Thoracic aorta (tissue), 2 donors: ENCODE measurements around the gene OR10D3. TPM values are rescaled to one million over a fixed set of nuclear protein-coding genes. Genes with fewer than 3 reads are reported as not detected.
"Not testable (repeated sequence)": the region's sequence is repeated elsewhere in the genome, so short reads cannot be mapped to it uniquely, and the experiment has no call there.

Experiments
- ATAC-seq: fragments of 150-250 bp; one replicate; pipeline ENCODE4 v1.8.0; 2017; ENCODE audit warnings: low read depth; ENCODE audit not compliant: insufficient number of reproducible peaks, low FRiP score
- DNase-seq: peaks from one replicate; pipeline ENCODE4 v3.0.0-alpha.2; 2020; ENCODE audit warnings: low spot score
- H3K27ac ChIP-seq, 2 donors: fragments of 200-600 bp; sonication (generic); 1 replicate in 1 of 2; 2 replicates in 1 of 2; pipeline ENCODE4 v1.5.1; 2016; ENCODE audit warnings: mild to moderate bottlenecking in 2 of 2, moderate library complexity in 2 of 2
- H3K27me3 ChIP-seq: fragments of 200-600 bp; sonication (generic); replicated peaks from 2 replicates; pipeline ENCODE4 v1.6.0; 2016; ENCODE audit warnings: mild to moderate bottlenecking; ENCODE audit not compliant: insufficient read depth
- H3K36me3 ChIP-seq: fragments of 200-600 bp; sonication (generic); one replicate; pipeline ENCODE4 v1.5.1; 2016
- H3K4me1 ChIP-seq, 2 donors: fragments of 200-600 bp; sonication (generic); 1 replicate in 1 of 2; 2 replicates in 1 of 2; pipeline versions ENCODE4 v1.5.1 to v1.6.0; 2016; ENCODE audit warnings: low read depth in 2 of 2, mild to moderate bottlenecking in 1 of 2; ENCODE audit not compliant: control insufficient read depth in 1 of 2
- H3K4me3 ChIP-seq: fragments of 200-600 bp; sonication (generic); 2 replicates; pipeline ENCODE4 v1.5.1; 2016; ENCODE audit warnings: mild to moderate bottlenecking
- H3K9me3 ChIP-seq: fragments of 200-600 bp; sonication (generic); 2 replicates; pipeline ENCODE4 v1.5.1; 2016
- CTCF ChIP-seq: fragments of 200-600 bp; sonication (generic); IDR thresholded peaks from one replicate; pipeline ENCODE4 v1.5.1; 2019; ENCODE audit warnings: antibody characterized with exemption
- total RNA-seq, 2 donors: library from RNA; depleted of rRNA; stranded (reverse); fragments of >200 nt; gene quantifications; one replicate each; pipeline versions ENCODE4 v1.1.0 to v1.2.3, GENCODE V29; 2016

Gene OR10D3
- total RNA-seq, 2 donors from 2014 or later = not detected

GRCh38 chr11:124153821-124154220 lies 29.3 kb upstream of the OR10D3 start:
- H3K27ac ChIP-seq = no peak overlapping the region
- TF ChIP-seq CTCF = no peak
- H3K4me1 ChIP-seq = no peaks in the 10 kb centered on the region
- ATAC-seq = no peak
- H3K27me3 ChIP-seq = no peaks in the 10 kb centered on the region
- H3K36me3 ChIP-seq = no peaks in the 10 kb centered on the region
- DNase-seq = no peak
- H3K4me3 ChIP-seq = no peak overlapping the region
- H3K9me3 ChIP-seq = no peaks in the 10 kb centered on the region

- ATAC-seq (no peak), DNase-seq (no peak)
- Histone ChIP-seq H3K9me3 (no peaks in the 10 kb centered on the region), H3K27me3 (no peaks in the 10 kb centered on the region), H3K27ac (no peak overlapping the region), H3K4me1 (no peaks in the 10 kb centered on the region), H3K4me3 (no peak overlapping the region), H3K36me3 (no peaks in the 10 kb centered on the region)
- no peak for TF ChIP-seq CTCF
Observed at GRCh38 chr11:124159481-124159880, 23.7 kb upstream of the OR10D3 start.

- TF ChIP-seq CTCF = no peak
- no peak for ATAC-seq
- H3K4me3 ChIP-seq = no peak overlapping the region
Observed at GRCh38 chr11:124160986-124161385, 22.2 kb upstream of the OR10D3 start.

GRCh38 chr11:124167826-124168231 lies 15.3 kb upstream of the OR10D3 start:
- no peaks in the 10 kb centered on the region for H3K36me3 ChIP-seq
- no peaks in the 10 kb centered on the region for H3K9me3 ChIP-seq
- H3K4me3 ChIP-seq = no peak overlapping the region
- no peak for ATAC-seq
- no peak for TF ChIP-seq CTCF
- no peak overlapping the region for H3K27ac ChIP-seq
- H3K27me3 ChIP-seq = no peaks in the 10 kb centered on the region
- no peaks in the 10 kb centered on the region for H3K4me1 ChIP-seq
- no peak for DNase-seq

More at GRCh38 chr11:124160986-124161385, 22.2 kb upstream of the OR10D3 start:
- H3K27me3 ChIP-seq = no peaks in the 10 kb centered on the region
- H3K4me1 ChIP-seq = no peaks in the 10 kb centered on the region
- no peak overlapping the region for H3K27ac ChIP-seq
- no peaks in the 10 kb centered on the region for H3K36me3 ChIP-seq
- no peak for DNase-seq
- no peaks in the 10 kb centered on the region for H3K9me3 ChIP-seq

- no peaks in the 10 kb centered on the region for H3K4me1 ChIP-seq
Observed at GRCh38 chr11:124168796-124169195, 14.3 kb upstream of the OR10D3 start.

GRCh38 chr11:124170315-124170714 lies 12.8 kb upstream of the OR10D3 start:
- not testable (repeated sequence) for ATAC-seq, H3K27ac ChIP-seq, H3K9me3 ChIP-seq, H3K4me1 ChIP-seq, H3K36me3 ChIP-seq, DNase-seq, H3K27me3 ChIP-seq, H3K4me3 ChIP-seq

More at GRCh38 chr11:124168796-124169195, 14.3 kb upstream of the OR10D3 start:
- Histone ChIP-seq H3K27me3 (no peaks in the 10 kb centered on the region), H3K9me3 (no peaks in the 10 kb centered on the region), H3K36me3 (no peaks in the 10 kb centered on the region), H3K27ac (no peak overlapping the region), H3K4me3 (no peak overlapping the region)
- no peak for TF ChIP-seq CTCF
- ATAC-seq (no peak), DNase-seq (no peak)
